DND-41 (cell line): Measurements from ENCODE around the gene RGS7BP.

Experiments
- EZH2 ChIP-seq: IDR thresholded peaks from 3 replicates; pipeline ENCODE4 v1.6.1; 2012; ENCODE audit warnings: borderline replicate concordance, low read depth, mild to moderate bottlenecking, moderate library complexity, low read length, inconsistent platforms; ENCODE audit not compliant: severe bottlenecking
- TF ChIP-seq, protein P1 (sequence below): IDR thresholded peaks from 2 replicates; pipeline ENCODE4 v1.5.1; 2012; ENCODE audit warnings: borderline replicate concordance, low read length, moderate library complexity, mild to moderate bottlenecking; ENCODE audit not compliant: poor library complexity, severe bottlenecking; ENCODE audit errors: extremely low read depth

DNA sequence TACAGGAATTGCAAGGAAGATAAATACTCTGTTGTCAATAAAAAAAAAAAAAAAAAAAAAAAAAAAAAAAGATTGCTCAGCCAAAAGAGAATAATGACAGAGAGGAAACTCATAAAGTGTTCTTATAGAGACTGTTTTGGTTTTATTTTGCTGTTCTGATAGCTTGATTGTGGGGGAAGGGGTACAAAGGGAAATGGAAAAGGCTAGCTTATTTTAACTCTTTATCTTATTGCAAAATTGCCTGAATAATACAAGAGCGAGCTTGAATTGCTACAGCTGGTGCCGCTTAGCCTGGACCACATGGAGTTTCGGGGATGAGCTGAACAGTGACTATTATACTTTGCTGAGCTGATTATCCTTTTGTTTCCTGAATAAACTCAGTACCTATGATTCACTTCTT lies 153.5 kb downstream of the RGS7BP start:
- TF ChIP-seq, protein P1, sequence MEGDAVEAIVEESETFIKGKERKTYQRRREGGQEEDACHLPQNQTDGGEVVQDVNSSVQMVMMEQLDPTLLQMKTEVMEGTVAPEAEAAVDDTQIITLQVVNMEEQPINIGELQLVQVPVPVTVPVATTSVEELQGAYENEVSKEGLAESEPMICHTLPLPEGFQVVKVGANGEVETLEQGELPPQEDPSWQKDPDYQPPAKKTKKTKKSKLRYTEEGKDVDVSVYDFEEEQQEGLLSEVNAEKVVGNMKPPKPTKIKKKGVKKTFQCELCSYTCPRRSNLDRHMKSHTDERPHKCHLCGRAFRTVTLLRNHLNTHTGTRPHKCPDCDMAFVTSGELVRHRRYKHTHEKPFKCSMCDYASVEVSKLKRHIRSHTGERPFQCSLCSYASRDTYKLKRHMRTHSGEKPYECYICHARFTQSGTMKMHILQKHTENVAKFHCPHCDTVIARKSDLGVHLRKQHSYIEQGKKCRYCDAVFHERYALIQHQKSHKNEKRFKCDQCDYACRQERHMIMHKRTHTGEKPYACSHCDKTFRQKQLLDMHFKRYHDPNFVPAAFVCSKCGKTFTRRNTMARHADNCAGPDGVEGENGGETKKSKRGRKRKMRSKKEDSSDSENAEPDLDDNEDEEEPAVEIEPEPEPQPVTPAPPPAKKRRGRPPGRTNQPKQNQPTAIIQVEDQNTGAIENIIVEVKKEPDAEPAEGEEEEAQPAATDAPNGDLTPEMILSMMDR = no peak
- TF ChIP-seq EZH2 = no peak
